HG03558 (cell line): ENCODE measurements around the gene KIF21A.
A peak's percentile ranks its signal among the peaks of the same experiment; 100 is the strongest.

Experiments
- ATAC-seq: cut with Tn5 transposase; IDR thresholded peaks from one replicate; pipeline ENCODE4 v1.9.1; 2021; ENCODE audit warnings: moderate number of reproducible peaks; ENCODE audit not compliant: unreplicated experiment; ENCODE audit errors: extremely low read depth

KIF21A gene

DNA sequence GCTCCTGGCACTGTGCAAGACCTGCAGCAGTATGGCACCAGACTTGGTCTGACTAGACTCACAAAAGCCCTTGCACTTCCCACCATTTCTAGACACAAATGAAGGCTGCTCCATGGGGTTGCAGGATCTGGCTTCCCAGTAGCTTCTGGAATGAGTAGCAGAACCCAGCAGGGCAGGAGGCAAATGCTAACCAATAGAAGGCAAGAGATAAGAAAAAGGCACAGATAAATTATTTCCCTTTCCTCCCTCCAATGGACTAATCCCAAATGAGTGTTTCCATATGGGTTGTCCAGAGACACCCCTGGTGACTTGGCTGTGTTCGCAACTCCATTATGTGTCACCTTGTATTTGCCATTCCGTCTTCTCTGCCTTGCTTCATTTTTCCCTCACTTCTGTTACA, 49.7 kb downstream of the KIF21A start:
- no peak for ATAC-seq

DNA sequence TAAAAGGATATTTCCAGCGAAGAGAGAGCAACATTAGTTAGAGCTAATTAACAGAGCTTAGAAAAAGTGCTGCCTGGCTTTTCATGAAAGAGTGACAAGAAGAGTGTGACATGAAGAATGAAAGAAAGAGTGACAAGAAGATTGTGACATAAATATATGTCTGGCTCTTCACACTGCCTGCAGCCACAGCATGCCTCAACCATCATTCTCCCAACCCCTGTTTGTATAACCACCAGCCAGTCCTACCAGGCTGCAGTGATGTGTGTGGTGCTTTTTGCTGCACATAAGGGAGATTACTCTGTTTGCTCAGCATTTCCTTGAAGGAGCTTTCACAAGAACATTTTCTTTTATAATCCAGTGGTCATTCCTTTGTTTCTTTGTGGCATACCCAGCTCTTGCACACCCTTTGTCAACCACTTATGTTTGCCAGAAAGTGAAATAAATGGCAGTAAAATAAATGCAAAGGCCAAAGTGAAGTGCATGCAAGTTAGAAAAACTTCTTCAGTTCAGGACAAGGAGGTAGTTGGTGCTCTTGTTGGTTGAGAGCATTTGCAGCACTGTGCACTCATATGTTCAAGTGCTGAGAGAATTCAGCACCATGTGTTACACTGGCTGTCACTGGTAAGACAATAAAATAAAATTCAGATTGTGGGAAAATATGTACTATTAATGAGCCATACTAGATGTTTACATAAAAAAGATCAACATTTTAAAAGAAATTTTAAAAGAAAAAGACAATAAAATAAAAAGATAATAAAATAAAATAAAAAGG, 50.6 kb downstream of the KIF21A start:
- no peak for ATAC-seq

DNA sequence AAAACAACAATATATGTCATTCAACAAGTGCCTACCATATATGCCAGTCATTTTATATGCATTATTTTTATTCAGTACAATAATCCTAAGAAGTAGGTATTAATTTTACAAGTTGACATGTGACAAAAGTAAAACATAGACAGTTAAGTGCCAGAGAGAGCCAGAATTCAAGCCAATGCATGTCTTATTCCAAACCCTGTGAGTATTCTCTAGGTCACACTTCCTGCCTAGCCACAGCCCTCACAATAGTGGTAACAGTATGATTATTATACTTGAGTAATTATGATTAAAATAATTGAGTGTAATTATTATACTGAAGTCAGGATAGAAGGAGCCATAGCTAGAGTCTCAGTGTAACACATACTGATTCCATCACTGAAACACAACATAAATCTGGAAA, 52.2 kb downstream of the KIF21A start:
- ATAC-seq = no peak

DNA sequence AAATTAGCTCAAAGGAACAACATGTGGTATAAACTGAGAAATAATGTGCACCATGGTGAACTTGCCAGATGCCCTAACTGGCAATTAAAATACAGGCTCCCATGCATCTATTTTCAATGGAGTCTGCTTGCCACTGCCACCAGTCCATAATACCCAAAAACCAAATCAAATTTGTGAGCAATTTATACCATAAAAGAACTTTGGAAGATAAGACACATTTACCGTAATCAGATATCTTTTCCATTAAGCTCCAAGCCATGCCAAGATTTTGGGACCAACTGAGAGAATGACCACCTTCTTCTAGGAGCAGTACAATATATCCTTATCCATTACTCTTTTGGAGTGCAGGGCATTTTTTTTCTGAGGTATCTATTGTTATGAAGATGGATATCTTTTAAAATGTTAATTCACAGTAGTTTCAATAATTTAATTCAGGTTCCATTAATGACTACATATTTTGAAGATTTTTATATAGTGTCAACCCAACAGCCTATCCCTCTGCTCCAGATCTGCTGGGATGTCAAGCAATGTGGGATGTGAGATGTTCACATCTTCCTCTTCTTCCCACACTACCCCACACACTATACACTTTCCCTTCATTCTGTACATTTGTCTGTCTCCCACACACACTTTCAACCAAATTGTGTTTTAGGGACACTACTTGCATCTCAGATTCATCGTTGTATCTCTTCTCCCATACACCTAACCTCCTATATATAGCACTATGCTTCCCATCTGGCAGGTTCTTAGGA, 53.3 kb downstream of the KIF21A start:
- no peak for ATAC-seq

DNA sequence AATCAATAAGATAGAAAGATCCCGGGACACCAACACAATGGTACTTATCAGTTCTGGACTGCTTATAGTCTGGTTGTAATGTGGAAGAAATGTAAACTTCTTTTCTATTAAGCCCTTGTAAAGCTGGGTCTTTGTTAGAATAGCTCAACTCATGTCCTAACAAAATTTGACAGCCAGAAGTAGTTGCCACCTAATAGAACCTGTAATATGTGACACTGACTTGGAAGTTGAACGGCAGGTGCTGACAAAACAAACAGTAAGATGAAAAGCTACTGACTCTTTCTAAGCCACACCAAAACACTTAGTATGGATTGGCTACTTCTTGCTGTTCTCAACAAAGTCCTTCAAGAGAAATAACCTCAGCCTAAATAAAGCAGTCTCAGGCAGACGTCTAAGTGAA, 56.6 kb downstream of the KIF21A start:
- no peak for ATAC-seq

DNA sequence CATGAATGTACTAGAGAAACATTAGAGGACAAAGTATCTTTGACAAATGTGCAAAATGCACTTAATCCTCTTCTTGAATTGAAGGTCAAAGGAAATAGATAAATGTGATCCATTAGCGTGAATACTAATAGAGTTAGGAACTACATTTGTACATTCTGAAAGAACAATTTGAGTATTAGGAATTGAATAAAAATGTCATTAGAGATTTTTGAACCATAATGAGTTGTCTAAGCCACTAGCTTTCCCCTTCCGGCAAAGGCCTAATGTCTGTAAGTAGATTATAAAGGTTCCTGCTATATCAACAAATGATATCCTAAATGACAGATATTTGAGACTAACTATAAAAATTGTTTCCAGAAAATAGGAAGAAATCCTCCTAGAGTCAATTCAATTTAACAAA, 59.8 kb downstream of the KIF21A start:
- ATAC-seq = no peak

DNA sequence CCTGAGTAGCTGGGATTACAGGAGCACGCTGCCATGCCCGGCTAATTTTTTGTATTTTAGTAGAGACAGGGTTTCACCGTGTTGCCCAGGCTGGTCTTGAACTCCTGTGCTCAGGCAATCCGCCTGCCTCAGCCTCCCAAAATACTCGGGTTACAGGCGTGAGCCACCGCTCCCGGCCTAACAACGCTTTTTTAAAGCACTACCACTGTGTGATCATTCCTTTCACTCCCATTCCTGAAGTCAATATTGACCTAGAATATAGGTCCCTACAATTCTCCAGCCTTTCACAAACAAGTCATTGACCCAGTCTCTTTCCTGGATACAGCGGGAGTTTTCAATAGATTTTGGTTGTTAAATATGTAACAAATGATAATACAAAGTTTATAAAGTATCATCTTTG, 62.8 kb downstream of the KIF21A start:
- no peak for ATAC-seq

DNA sequence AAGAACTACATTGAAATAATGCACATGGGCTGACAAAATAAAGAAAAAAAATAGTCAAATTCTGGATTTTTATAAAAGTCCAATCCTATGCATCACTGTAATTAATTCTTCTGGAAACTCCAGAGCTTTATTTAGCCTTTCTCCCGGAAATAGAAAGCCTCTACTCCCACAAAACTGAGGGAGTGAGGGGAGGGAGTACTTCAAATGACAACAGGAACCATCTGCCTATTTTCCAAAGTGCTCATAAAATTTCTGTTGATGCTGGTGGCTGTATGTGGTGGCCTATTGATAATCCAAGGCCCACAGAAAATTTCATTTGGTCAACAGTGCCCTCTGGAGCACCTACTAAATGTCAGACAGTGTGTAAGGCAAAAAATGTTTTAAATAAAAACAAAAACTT, 64.6 kb downstream of the KIF21A start:
- no peak for ATAC-seq

DNA sequence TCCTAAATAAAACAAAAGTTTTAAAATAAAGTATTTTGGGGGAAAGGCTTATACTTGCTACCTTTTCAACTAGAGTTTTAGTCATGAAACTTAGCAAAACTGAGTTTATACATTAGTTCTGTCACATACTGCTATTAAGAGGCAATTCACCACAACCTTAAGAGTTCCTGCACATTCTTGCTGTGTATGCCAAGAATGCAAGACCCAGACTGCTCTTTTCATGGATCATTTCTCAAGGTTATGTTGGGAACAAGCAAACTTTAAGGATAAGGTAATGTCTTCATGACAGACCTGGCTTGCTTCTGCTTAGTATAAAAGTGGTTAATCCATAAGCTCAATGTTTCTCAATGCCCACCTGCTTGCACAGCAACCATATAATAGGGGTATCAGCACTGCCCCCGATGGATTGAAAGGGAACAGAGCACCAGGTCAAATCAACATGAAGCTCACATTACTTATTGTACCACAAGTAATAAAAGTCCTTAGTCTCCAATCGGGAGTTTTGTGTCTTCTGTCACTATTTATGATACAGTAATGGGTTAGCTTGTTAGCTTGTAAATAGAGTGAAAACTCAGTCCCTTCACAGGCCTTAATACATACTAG, 67.6 kb downstream of the KIF21A start:
- no peak for ATAC-seq

DNA sequence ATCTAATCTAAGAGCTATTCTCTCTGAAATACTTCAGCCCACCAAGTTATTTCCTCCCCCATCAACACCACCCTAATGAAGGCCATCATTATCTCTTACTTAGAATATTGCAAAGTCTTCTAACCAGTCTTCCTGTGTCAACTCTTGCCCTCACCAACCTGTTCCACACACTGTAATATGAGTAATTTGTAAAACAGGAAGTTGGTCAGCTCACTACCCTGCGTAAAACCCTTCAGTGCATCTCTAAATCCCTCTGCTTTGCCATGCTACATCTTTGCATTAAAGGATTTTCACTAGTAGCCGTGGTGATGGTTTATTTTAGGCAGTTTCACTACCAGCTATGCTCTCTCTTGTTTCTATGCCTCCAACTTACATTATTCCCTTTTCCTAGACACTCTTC, 70.0 kb downstream of the KIF21A start:
- ATAC-seq = peak; percentile 72

DNA sequence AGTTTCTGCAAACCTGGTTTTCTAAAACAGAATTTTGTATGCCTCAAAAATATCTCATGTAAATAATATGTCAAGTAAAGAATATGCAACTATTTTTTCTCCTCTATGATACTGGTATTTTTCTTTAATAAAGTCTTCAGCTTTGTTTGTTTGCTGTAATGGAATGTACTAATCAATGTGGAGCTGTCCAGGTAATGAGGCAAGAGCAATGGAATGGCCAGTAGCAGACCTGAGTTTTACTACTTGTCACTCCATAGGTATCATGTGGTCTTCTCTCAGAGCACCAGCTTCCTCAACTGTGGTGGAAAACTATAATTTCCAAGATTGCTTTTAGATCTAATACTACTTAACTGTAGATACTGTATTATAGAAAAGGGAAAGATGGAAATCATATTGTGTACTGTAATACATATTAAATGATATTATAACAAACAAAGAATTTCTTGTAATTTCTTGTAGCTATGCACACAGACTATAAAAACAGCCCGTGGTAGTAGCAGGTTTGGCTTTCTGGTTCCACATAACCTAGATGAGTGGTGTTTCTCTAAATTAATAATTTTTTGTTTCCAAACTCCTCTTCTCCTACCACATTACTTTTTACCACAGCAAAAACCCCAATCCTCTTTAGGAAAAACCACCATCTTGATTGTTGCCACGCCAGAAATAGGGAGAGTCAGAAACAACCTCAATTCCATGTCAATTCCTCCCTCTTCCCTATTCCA, 70.6 kb downstream of the KIF21A start:
- no peak for ATAC-seq

DNA sequence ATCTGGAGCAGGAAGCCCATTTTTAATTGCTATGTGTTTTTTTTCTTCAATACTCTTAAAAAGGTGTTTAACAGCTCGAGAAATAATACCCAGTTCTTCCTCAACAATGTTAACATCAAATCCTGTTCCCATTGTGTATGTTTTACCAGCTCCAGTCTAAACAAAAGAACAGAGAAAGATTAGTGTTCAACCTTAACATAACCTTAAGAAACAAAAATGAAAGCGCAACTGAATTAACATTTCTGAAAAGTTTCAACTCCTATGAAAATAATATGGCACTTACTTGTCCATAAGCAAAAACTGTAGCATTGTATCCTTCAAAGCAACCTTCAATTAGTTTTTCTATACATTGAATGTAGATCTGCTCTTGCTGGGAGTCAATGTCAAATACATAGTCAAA, 73.2 kb downstream of the KIF21A start:
- ATAC-seq = no peak

DNA sequence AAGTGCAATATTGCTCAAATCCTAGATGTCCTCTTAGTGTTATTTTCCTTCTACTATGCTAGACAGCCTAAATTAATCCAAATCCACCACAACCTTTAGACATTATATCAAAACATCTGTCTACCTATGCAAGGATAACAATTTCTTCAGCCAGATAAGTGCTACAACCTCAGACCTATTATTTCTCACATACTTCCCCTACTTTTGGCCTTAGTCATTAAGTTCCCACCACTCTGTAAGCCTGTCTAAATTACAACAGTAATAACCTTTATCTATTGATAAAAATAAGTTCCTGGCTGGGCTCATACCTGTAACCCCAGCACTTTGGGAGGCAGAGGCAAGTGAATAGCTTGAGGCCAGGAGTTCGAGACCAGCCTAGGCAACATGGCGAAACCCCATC, 74.0 kb downstream of the KIF21A start:
- ATAC-seq = no peak

DNA sequence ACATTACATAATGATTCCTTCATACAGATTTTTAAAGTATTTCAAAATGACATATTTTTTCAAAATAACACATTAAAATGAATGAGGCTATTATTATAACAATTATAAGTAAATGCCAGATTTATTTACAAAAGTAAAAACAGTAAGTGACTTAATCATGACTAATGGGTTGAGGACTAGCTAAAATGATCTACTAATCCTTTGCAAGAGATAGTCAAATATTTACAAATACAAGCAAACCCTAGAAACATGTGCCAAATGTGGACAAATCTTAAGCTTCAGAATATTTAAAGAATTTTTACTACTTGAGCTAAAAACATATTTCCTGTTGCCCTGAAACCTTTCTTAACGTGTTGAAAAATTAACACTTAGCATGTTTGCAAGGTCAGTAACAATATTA, 74.8 kb downstream of the KIF21A start:
- ATAC-seq = no peak

DNA sequence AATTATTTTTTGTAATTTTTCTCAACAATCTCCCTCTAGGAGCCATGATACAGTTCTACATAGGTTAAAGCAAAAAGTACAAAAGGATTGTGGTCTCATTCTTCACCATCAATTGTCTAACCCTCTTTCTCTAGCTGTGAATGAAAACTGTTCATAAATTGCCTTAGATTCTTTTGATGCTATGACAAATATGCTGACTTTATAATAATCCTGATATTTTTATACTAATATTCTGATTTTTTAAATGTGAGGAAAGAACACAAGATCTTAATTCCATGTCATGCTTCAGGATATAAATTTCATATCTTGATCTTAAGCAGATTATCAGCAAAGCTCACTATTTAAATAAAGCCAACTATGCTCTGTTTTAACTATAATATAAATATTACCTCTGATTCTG, 75.4 kb downstream of the KIF21A start:
- no peak for ATAC-seq

DNA sequence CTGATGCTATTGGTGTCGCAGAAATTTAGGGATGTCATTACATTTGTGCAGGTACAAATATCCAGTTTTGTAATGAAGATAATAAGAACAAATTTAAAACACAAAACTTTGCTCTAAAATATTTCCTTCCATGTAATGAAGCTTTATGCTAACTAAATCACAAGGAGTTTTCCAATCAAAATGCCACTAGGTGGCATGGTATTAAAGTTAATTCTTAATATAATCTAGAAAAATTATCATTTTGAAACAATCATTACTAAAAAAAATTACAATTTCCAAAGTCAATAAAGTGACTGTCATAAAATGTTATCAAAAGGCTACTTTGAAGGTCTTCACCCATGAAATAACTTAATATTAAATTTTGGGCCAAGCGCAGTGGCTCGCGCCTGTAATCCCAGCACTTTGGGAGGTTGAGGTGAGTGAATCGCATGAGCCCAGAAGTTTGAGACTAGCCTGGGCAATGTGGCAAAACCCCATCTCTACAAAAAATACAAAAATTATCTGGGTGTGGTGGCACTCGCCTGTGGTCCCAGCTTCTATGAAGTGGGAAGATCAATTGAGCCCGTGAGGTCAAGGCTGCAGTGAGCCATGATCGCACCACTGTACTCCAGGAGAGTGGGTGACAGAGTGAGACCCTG, 77.4 kb downstream of the KIF21A start:
- ATAC-seq = no peak

DNA sequence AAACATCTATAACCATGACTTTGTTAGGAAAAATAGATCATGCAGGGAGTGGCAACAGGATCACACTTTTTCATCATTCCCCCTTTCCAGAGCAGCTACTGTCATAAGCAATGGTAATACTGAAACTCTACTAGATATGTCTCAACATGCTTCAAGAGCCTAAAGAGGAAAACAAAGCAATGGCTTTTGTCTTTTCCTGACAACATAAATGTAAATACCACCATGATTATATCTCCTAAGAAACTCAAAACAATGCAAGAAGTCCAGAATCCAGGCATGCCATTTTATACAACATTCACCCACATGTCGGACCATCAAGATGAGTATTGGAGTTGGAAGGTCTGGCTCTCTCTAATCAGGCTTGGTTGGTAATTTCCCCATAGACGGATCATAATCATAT, 78.7 kb downstream of the KIF21A start:
- no peak for ATAC-seq

DNA sequence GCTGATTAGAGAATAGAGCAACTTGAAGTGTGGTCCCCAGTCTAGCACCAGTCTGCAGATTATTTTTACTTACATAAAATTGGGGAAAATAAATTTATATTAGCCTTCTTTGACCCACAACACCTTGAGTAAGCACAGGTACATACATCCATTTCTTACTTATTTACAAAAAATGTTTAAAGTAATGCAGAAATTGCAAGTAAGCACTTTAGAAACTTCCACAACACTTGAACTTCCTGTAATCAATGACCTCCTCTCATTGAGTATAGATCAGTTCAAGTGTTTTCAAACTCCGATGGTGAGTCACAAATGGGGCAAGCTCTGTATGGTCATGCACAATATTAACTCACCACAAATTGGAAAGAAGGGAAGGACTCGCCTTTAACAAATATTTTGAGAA, 83.3 kb downstream of the KIF21A start:
- ATAC-seq = no peak

DNA sequence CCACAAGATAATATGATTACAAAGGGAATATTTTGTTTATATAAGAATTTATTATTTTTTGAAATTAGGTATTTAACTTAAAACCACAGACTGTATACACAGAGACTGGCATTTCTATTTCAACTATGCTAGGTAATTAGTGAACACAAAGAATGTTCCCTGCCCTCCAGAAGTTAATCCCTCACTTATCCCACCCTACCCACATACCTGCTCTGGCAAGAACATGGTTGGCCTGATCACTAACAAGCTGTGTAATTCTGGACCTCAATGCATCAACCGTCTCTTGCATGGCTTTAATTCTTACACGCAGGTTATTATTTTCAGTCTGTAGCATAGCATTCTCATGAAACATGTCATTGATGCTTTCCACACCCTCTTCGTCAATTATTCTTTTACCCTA, 85.9 kb downstream of the KIF21A start:
- no peak for ATAC-seq

DNA sequence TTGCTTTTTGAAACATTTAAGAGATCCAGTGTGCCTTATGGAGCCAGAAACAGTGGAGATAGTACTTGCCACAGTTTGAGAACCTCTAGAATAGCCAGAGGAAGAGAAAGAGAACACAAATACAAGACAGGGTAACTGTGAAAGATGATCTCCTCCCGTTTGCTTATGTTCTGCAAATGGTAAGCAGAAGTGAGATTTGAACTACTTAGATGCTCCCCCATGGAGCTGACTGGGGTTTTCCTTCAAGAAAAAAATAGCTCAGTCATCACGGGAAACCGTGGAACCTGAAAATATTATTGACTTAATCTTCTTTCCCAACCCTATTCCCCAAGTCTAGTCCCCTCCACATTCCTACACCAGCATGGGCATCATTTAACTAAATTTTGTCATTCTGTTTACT, 87.1 kb downstream of the KIF21A start:
- ATAC-seq = no peak
